ENCODE measurements around the gene STAP2. TPM values are rescaled to one million over a fixed set of nuclear protein-coding genes. Genes with fewer than 3 reads are reported as not detected.
A peak's percentile ranks its signal among the peaks of the same experiment; 100 is the strongest.

The STAP2 gene
- total RNA-seq, 2 experiments from 2014 or later, result 1.7 to 1.8 TPM

GRCh38 chr19:4328243-4328990 is 10.2 kb downstream of the STAP2 start:
- H3K9me3 ChIP-seq (ENCODE audit: control insufficient read depth in 1 of 2, insufficient read depth in 1 of 2, low read length in 2 of 2), result peaks cover 0 to 8% of the 10 kb centered on the region in 2 experiments
- Mint-ChIP-seq H3K36me3 (ENCODE audit: low read depth) (peaks cover 4% of the 10 kb centered on the region), H3K4me3 (peak overlapping the region; percentile 90), H3K9me3 (no peaks in the 10 kb centered on the region), H3K27me3 (no peaks in the 10 kb centered on the region), H3K27ac (peak overlapping the region; percentile 86), H3K4me1 (ENCODE audit: low read depth) (peaks cover 25% of the 10 kb centered on the region)
- H3K4me1 ChIP-seq (ENCODE audit: insufficient read depth, low read length), result peaks cover 31% of the 10 kb centered on the region
- ChIA-PET CTCF (interaction anchor here (0.8 to 1.3 kb wide), 2 partner anchors 42 to 72 kb away, joined by 3 to 5 read pairs; partner anchors contain the start of gene SH3GL1), POLR2A (interaction anchor here (0.6 to 1.3 kb wide), 9 partner anchors 10 to 262 kb away, joined by 3 to 43 read pairs (median 5); partner anchors contain the start of genes CHAF1A, FSD1, HDGFL2 and MPND)
- intact Hi-C loops (cut with DNase I, micrococcal nuclease), result loop anchor here (1.0 to 5.0 kb wide), 4 partner anchors 14 to 144 kb away; partner anchors contain the start of genes HDGFL2 (in 1 of the 2), UBXN6 (in 1 of the 2) and YJU2 (in 1 of the 2)
- TF ChIP-seq CTCF (IDR thresholded peaks at IDR 0.05), result no peak
- H3K27ac ChIP-seq (ENCODE audit: low read depth in 1 of 2, low read length in 2 of 2), result no peak overlapping the region
- peak; percentile 84 to 99 (median 96) for DNase-seq
- no peaks in the 10 kb centered on the region for H3K27me3 ChIP-seq (ENCODE audit: control insufficient read depth in 1 of 2, insufficient read depth in 2 of 2, low read length in 2 of 2)
- ATAC-seq (ENCODE audit: poor library complexity), result peak; percentile 83
- no peaks in the 10 kb centered on the region for H3K36me3 ChIP-seq (ENCODE audit: insufficient read depth, low read length)
- peak overlapping the region; percentile 61 for H3K4me3 ChIP-seq (ENCODE audit: low read length)

GRCh38 chr19:4327877-4328242 is 10.8 kb downstream of the STAP2 start:
- no peak for TF ChIP-seq CTCF (IDR thresholded peaks at IDR 0.05)
- peaks cover 4% of the 10 kb centered on the region for H3K36me3 Mint-ChIP-seq (ENCODE audit: low read depth)
- Histone ChIP-seq H3K27ac (ENCODE audit: low read depth in 1 of 2, low read length in 2 of 2) (no peak overlapping the region), H3K36me3 (ENCODE audit: insufficient read depth, low read length) (no peaks in the 10 kb centered on the region), H3K27me3 (ENCODE audit: control insufficient read depth in 1 of 2, insufficient read depth in 2 of 2, low read length in 2 of 2) (no peaks in the 10 kb centered on the region), H3K9me3 (ENCODE audit: control insufficient read depth in 1 of 2, insufficient read depth in 1 of 2, low read length in 2 of 2) (peaks cover 0 to 8% of the 10 kb centered on the region in 2 experiments), H3K4me1 (ENCODE audit: insufficient read depth, low read length) (peaks cover 31% of the 10 kb centered on the region), H3K4me3 (ENCODE audit: low read length) (peak overlapping the region; percentile 52)
- DNase-seq (no peak), ATAC-seq (ENCODE audit: poor library complexity) (peak; percentile 19)
- peak overlapping the region; percentile 90 for H3K4me3 Mint-ChIP-seq
- POLR2A ChIA-PET, result interaction anchor here (0.6 to 1.3 kb wide), 9 partner anchors 10 to 262 kb away, joined by 3 to 43 read pairs (median 5); partner anchors contain the start of genes CHAF1A, FSD1, HDGFL2 and MPND
- CTCF ChIA-PET, result interaction anchor here (0.8 to 1.3 kb wide), 2 partner anchors 42 to 73 kb away, joined by 3 to 5 read pairs; partner anchors contain the start of gene SH3GL1
- intact Hi-C loops (cut with DNase I, micrococcal nuclease), result loop anchor here (1.0 to 5.0 kb wide), 5 partner anchors 14 to 144 kb away; partner anchors contain the start of genes FSD1 (in 1 of the 2), HDGFL2 (in 1 of the 2), UBXN6 (in 1 of the 2) and YJU2 (in 1 of the 2)
- H3K27ac Mint-ChIP-seq, result peak overlapping the region; percentile 86
- peaks cover 25% of the 10 kb centered on the region for H3K4me1 Mint-ChIP-seq (ENCODE audit: low read depth)
- H3K9me3 Mint-ChIP-seq, result no peaks in the 10 kb centered on the region
- H3K27me3 Mint-ChIP-seq, result no peaks in the 10 kb centered on the region

GRCh38 chr19:4327252-4327876 is 11.3 kb downstream of the STAP2 start:
- ChIA-PET POLR2A (interaction anchor here (0.6 to 1.3 kb wide), 7 partner anchors 11 to 261 kb away, joined by 3 to 43 read pairs (median 6); partner anchors contain the start of genes CHAF1A, MPND, STAP2 and TMIGD2), CTCF (interaction anchor here (0.8 to 1.3 kb wide), 2 partner anchors 43 to 73 kb away, joined by 3 to 5 read pairs; partner anchors contain the start of gene SH3GL1)
- peaks cover 0 to 8% of the 10 kb centered on the region in 2 experiments for H3K9me3 ChIP-seq (ENCODE audit: control insufficient read depth in 1 of 2, insufficient read depth in 1 of 2, low read length in 2 of 2)
- peak in 13 of 14 experiments; percentile 36 to 84 (median 70) for DNase-seq
- ATAC-seq (ENCODE audit: poor library complexity), result peak; percentile 27
- peak overlapping the region; percentile 52 for H3K4me3 ChIP-seq (ENCODE audit: low read length)
- H3K27me3 Mint-ChIP-seq, result no peaks in the 10 kb centered on the region
- peak overlapping the region; percentile 90 for H3K4me3 Mint-ChIP-seq
- TF ChIP-seq CTCF (IDR thresholded peaks at IDR 0.05), result no peak
- H3K36me3 Mint-ChIP-seq (ENCODE audit: low read depth), result peaks cover 4% of the 10 kb centered on the region
- H3K27ac ChIP-seq (ENCODE audit: low read depth in 1 of 2, low read length in 2 of 2), result no peak overlapping the region
- H3K27me3 ChIP-seq (ENCODE audit: control insufficient read depth in 1 of 2, insufficient read depth in 2 of 2, low read length in 2 of 2), result no peaks in the 10 kb centered on the region
- peaks cover 25% of the 10 kb centered on the region for H3K4me1 Mint-ChIP-seq (ENCODE audit: low read depth)
- peak overlapping the region; percentile 86 for H3K27ac Mint-ChIP-seq
- intact Hi-C loops (cut with DNase I, micrococcal nuclease), result loop anchor here in 1 of 2 experiments (2.0 to 5.0 kb wide), 4 partner anchors 23 to 145 kb away; partner anchors contain the start of genes FSD1, HDGFL2, UBXN6 and YJU2
- no peaks in the 10 kb centered on the region for H3K9me3 Mint-ChIP-seq
- H3K36me3 ChIP-seq (ENCODE audit: insufficient read depth, low read length), result no peaks in the 10 kb centered on the region
- H3K4me1 ChIP-seq (ENCODE audit: insufficient read depth, low read length), result peaks cover 31% of the 10 kb centered on the region
